Measurements from ENCODE around the gene PLOD3.

Gene PLOD3

GRCh38 chr7:101239191-101239950 is 22.0 kb upstream of the PLOD3 start:
- DNase-seq (ENCODE audit: low spot score): no peak

DNA sequence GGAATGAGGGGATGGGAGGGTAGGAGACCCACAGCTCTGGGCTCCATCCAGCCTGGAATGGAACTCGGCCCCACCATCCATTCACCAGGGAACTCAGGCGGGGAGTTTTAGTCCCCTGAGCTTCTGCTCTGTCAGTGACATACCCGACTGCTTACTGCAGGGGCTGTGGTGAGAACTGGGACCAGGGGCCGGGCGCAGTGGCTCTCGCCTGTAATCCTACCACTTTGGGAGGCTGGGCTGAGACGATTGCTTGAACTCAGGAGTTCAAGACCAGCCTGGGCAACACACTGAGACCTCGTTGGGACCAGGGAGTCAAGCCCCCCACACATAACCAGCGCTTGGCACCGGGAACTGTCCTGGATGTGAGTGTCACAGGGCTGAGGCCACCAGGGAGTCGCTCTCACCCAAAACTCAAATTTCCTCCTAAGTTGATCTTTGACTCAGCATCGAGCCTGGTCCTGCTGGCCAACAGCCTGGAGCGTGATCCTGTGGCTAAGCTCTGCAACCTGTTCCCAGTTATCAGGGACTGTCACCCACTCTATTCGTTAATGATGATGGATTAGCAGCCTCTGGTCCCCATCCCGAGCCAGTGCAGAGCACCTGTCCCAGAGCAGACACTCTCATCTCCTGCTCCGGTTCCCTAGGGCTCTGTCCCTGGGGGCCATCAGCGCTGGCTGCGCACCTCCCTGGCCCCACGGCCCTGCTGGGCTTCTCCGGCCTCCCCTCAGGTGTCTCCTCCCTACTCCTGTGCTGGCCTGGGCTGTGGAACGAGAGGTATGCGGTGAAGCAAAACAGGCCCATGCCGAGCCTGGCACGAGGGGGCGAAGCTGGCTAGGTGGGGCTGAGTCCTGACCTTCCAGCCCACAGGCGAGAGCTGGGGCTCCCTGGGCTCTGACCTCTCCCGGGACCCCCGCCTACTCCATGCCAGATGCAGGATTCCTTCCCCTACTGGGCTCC is 21.1 kb upstream of the PLOD3 start:
- no peak for DNase-seq (ENCODE audit: low spot score)

- DNase-seq (ENCODE audit: low spot score): no peak
Observed at GRCh38 chr7:101237206-101238067, 20.1 kb upstream of the PLOD3 start, which contains the start of gene CLDN15. Gene CLDN15 (minus strand): TSS chr7:101237802. CDS start chr7:101237581, 221 bp downstream.

GRCh38 chr7:101236292-101236835 is 19.0 kb upstream of the PLOD3 start:
- no peak for DNase-seq (ENCODE audit: low spot score)

DNA sequence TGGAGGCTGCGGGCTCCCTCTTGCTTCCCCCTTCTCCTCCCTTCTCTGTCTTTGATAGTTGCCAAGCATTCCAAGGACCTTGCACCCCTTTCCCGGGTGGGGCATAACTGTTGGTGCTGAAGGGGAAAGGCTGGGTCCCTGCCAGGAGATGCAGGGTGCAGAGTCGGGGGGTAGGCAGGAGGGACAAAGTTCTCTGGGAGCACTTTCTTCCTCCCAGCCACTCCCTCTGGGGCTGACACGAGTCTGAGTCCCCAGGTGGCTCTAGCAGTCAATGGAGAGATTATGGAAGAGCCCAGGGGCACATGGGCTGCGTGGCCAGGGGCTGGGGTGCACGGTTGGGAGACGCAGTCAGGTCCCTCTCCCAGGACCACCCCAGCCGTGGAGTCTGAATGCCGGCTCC is 18.1 kb upstream of the PLOD3 start:
- no peak for DNase-seq (ENCODE audit: low spot score)

DNA sequence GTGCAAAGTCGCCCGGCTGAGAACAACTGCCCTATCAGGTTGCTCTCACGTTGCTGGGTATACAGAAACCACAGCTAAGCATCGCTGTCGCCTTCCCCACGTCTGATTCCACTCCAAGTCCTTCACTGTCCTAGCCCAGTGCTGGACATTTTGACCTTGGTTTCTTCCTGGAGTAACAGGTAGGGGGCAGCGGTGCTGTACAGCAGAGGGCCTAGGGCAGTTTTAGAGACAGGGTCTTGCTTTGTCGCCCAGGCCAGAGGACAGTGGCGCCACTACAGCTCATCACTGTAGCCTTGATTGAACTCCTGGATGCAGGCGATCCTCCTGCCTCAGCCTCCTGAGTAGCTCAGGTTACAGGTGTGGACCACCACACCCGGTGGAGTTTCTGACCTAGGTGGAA is 17.7 kb upstream of the PLOD3 start:
- no peak for DNase-seq (ENCODE audit: low spot score)

GRCh38 chr7:101234636-101235035 is 17.3 kb upstream of the PLOD3 start:
- no peak for DNase-seq (ENCODE audit: low spot score)

GRCh38 chr7:101233907-101234547 is 16.6 kb upstream of the PLOD3 start:
- DNase-seq (ENCODE audit: low spot score): no peak

DNA sequence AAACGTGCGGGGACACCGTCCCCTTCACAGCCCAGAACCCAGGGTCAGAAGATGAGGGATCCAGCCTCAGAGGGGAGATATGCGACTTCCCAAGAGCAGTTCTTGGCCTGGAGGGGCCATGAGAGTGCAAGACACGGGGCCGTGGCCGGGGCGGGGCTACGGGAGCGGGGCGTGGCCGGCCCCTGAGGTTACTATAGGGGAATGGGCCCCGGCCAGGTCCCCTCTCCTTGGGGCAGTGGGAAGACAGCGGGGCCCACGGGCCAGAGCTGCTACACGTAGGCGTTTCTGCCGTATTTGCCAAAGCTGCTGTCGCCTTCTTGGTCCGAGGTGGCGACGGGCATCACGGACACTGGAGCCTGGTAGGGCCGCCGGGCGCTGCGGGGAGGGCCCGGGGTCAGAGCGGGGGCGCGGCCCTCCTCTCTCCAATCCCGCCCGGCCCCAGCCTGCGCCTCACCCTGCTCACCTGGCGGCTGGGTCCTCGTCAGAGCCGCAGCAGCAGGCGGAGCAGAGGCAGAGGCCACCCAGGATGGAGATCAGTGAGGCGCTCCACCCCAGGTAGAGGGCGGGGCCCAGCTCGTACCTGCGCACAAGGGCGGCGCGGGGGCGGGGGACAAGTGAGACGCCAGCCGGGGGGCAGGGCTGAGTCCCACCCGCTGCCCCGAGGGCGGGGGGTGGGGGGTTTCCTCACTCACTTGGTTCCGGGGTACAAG is 14.9 kb upstream of the PLOD3 start:
- DNase-seq (ENCODE audit: low spot score): no peak

- DNase-seq (ENCODE audit: low spot score): no peak
Observed at GRCh38 chr7:101231644-101232043, 14.3 kb upstream of the PLOD3 start.

DNA sequence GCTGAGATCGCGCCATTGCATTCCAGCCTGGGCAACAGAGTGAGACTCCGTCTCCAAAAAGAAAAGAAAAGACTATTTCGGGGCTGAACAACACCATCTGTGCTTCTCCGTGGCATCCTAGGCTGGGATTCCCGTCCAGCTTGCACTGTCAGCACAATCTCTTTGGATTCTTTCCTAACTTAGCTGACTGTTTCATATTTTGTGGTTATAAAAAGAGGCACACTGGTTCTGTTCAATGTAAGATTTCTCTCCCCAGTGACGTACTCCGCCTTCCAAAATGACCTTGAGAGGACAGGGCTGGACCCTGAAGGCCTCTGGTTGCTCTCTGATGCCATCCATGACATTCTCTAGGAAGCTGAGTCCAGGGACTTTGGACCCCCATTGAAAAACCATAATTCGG is 9.3 kb upstream of the PLOD3 start:
- no peak for DNase-seq (ENCODE audit: low spot score)

DNA sequence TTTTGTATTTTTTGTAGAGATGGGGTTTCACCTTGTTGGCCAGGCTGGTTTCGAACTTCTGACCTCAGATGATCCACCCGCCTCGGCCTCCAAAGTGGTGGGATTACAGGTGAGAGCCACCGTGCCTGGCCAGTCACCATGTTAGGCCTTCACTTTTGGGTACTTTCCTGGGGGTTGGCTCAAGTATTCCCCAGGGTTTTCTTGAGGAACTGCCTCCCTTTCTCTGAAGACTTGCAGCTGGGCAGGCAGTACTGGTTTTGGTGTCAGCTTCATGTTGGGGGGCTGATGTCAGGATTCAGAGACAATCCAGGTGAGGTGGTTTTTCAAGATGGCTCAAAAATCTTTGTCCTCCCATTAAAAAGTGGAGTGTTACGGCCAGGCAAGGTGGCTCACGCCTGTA is 8.3 kb upstream of the PLOD3 start:
- DNase-seq (ENCODE audit: low spot score): no peak

- DNase-seq (ENCODE audit: low spot score): no peak
Observed at GRCh38 chr7:101223528-101223927, 6.1 kb upstream of the PLOD3 start.

GRCh38 chr7:101222275-101222830 is 5.0 kb upstream of the PLOD3 start:
- DNase-seq (ENCODE audit: low spot score): no peak

DNA sequence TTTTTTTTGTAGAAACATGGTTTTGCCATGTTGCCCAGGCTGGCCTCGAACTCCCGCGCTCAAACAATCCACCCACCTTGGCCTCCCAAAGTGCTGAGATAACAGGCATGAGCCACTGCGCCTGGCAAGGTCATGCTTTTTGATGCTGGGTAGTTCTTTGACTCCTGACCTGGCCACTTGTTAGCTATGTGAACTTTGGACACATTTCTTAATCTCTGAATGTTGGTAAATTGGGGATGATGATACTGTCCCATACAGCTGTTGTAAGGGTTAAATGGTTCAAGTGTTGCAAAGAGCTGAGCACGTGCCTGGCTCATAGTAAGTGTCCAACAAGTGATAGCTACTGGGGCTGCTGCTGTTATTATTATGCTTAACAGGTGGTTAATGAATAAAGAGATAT is 2.9 kb upstream of the PLOD3 start:
- no peak for DNase-seq (ENCODE audit: low spot score)

DNA sequence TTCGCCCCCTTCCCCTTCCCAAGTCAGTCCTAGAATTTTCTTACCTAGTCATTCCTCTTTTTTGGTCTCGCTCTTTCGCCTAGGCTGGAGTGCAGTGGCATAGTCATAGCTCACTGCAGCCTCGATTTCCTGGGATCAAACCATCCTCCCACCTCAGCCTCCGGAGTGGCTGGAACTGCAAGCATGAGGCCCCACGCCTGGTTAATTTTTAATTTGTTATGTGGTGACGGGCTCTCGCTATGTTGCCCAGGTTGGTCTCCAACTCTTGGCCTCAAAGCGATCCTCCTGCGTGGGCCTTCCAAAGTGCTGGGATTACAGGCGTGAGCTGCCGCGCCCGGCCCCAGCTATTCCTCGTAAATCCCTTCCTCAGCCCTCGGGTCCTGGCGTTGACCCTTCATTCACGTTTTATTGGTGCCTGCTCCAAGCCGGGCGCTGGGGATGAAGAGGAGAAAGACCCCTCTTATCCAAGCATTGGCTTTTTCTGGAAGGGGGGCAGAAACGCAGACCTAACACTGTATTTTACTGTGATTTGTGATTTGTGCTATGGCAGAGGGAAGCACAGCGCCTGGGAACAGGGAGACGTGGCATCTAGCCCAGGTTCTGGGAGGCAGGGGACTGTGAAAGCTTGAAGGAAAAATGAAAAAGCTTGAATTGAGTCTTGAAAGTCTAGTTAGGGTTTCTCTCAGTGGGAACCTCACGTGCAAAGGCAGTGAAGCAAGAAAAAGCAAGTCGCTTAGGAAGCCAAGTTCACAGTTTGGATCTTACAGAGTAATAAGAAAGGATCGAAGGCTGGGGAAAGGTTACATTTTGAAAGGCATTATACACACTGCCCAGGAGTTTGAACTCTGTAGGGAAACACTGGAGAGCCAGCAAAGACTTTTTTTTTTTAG is 1.1 kb upstream of the PLOD3 start:
- DNase-seq (ENCODE audit: low spot score): no peak

GRCh38 chr7:101216860-101217387 is 457 bp downstream of the PLOD3 start:
- no peak for DNase-seq (ENCODE audit: low spot score)

DNA sequence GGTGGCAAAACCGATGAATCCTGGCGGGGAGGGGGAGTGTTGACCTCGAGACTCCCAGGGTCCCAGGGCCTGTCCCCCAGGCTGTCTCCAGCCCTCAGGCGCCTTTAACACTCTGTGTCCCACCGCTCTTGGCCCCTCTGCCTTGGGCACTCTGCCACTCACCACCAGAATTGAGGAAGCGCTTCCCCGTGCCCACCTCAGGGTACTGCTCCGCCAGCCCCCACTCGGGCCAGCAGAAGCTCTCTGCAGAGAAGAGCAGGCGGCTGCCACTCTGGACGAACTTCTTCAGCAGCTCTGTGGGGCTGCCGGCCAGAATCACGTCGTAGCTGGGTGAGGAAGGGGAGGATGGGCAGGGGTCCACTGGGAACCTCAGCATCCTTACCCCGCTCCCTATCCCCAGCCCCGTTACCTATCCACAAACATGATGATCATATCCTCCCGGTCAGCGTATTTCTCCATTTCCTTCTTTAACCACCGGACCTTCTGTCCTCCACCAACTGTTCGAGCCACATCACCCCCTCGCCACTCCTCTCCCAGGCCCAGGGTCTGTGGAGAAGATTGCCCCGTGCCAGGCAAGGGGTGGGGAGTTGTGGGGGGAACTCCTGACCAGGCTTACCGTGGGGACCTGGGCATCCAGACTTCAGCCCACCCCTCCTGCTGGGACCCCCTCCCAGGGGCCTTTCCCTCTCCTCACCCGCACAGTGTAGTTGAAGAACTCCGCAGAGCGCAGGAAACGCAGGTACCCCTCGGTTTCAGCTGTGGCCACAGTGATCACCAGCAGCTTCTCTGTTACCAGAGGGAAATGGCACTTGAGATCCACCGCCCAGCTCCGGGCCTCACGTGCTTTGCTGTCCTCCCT is 1.2 kb downstream of the PLOD3 start:
- DNase-seq (ENCODE audit: low spot score): no peak
